GM12878 (cell line): ENCODE results near the gene AGTRAP. TPM values are rescaled to one million over a fixed set of nuclear protein-coding genes. Genes with fewer than 3 reads are reported as not detected.

Experiments
- ATAC-seq: fragments of 200-7000 bp; cut with Tn5 transposase; 3 replicates; pipeline ENCODE4 v1.9.1; 2020; ENCODE audit warnings: mild to moderate bottlenecking, moderate library complexity
- BruUV-seq: library from RNA; stranded (reverse); fragments of 400-500 nt; replicated peaks from 2 replicates; lab custom pipeline; 2021; lab: Mats Ljungman, UMichigan
- CTCF ChIA-PET: fragments of 300-600 bp; sonication (Branson Sonifier 250); formaldehyde crosslinking; extraction: SDS; loops from one replicate; lab custom pipeline; 2021; ENCODE audit warnings: inconsistent platforms; lab: Yijun Ruan, JAX
- POLR2A ChIA-PET: fragments of 350-600 bp; formaldehyde crosslinking; extraction: SDS; loops from one replicate; lab custom pipeline; 2021; ENCODE audit warnings: inconsistent platforms; lab: Charles Lee
- RAD21 ChIA-PET: fragments of 300-600 bp; sonication (Branson Sonifier 250); formaldehyde crosslinking; loops from one replicate; lab custom pipeline; 2023; ENCODE audit warnings: antibody characterized with exemption; ENCODE audit not compliant: unreplicated experiment; lab: Charles Lee
- SMC1A ChIA-PET: fragments of 300-600 bp; sonication (Branson Sonifier 250); formaldehyde crosslinking; loops from one replicate; lab custom pipeline; 2023; ENCODE audit not compliant: unreplicated experiment, uncharacterized antibody; lab: Charles Lee
- DNase-seq: peaks from one replicate; pipeline ENCODE4 v3.0.0-alpha.2; 2011; ENCODE audit warnings: low read depth, low spot score
- FAIRE-seq: peaks from 3 replicates; lab custom pipeline; 2011; peaks lifted over from hg19 to GRCh38; lab: Jason Lieb, UNC
- H2AFZ ChIP-seq: 2 replicates; pipeline ENCODE4 v1.6.0; 2011; ENCODE audit warnings: low read depth, low read length, control low read depth; ENCODE audit not compliant: control insufficient read depth
- H3K27ac ChIP-seq: 2 replicates; pipeline ENCODE4 v1.5.1; 2011; ENCODE audit warnings: control low read depth; ENCODE audit not compliant: control insufficient read depth, insufficient read depth
- H3K27me3 ChIP-seq, 2 experiments: replicated peaks in 1 of 2; 2 replicates each; pipeline versions ENCODE4 v1.6.0 to v1.6.1; 2011; ENCODE audit warnings: low read length in 1 of 2; ENCODE audit not compliant: control insufficient read depth in 2 of 2, insufficient read depth in 2 of 2
- H3K36me3 ChIP-seq, 2 experiments: 2 replicates each; pipeline ENCODE4 v1.5.1; 2011; ENCODE audit warnings: low read length in 1 of 2; ENCODE audit not compliant: control insufficient read depth in 2 of 2, insufficient read depth in 2 of 2
- H3K4me1 ChIP-seq: 2 replicates; pipeline ENCODE4 v1.6.1; 2011; ENCODE audit warnings: mild to moderate bottlenecking, low read length, moderate library complexity, mixed read lengths; ENCODE audit not compliant: control insufficient read depth, insufficient read depth
- H3K4me2 ChIP-seq: 2 replicates; pipeline ENCODE4 v1.6.0; 2011; ENCODE audit warnings: control low read depth; ENCODE audit not compliant: control insufficient read depth, insufficient read depth
- H3K4me3 ChIP-seq: fragments of 200-600 bp; sonication (generic); 2 replicates; pipeline ENCODE4 v1.5.1; 2016
- H3K79me2 ChIP-seq: 2 replicates; pipeline ENCODE4 v1.6.0; 2011; ENCODE audit warnings: low read length; ENCODE audit not compliant: control insufficient read depth, insufficient read depth
- H3K9ac ChIP-seq: 2 replicates; pipeline ENCODE4 v1.8.0; 2011; ENCODE audit warnings: low read length, control low read depth, mixed read lengths; ENCODE audit not compliant: control insufficient read depth, insufficient read depth
- H3K9me3 ChIP-seq: replicated peaks from 3 replicates; pipeline ENCODE4 v1.5.1; 2011; ENCODE audit warnings: mild to moderate bottlenecking, low read length; ENCODE audit not compliant: control insufficient read depth, insufficient read depth
- H4K20me1 ChIP-seq: 2 replicates; pipeline ENCODE4 v1.6.0; 2011; ENCODE audit not compliant: control insufficient read depth, insufficient read depth
- ATF3 ChIP-seq: IDR thresholded peaks from 2 replicates; pipeline ENCODE4 v1.6.1; 2011; ENCODE audit warnings: low read depth, mild to moderate bottlenecking, low read length, moderate library complexity, borderline replicate concordance; ENCODE audit errors: extremely low read depth
- DPF2 ChIP-seq: fragments of 450-650 bp; IDR thresholded peaks from 2 replicates; pipeline ENCODE4 v1.6.1; 2017; ENCODE audit warnings: mild to moderate bottlenecking
- KAT2A ChIP-seq: conservative IDR thresholded peaks from 2 replicates; pipeline ENCODE4 v1.6.1; 2011; ENCODE audit warnings: low read depth, low read length; ENCODE audit not compliant: control insufficient read depth
- KLF5 ChIP-seq: fragments of 450-650 bp; IDR thresholded peaks from 2 replicates; pipeline ENCODE4 v1.6.1; 2014; ENCODE audit warnings: mild to moderate bottlenecking; ENCODE audit not compliant: partially characterized antibody
- PBX3 ChIP-seq: IDR thresholded peaks from 2 replicates; pipeline ENCODE4 v1.6.1; 2011; ENCODE audit warnings: mild to moderate bottlenecking, low read depth, low read length, moderate library complexity; ENCODE audit not compliant: insufficient replicate concordance
- SMC3 ChIP-seq: IDR thresholded peaks from 2 replicates; pipeline ENCODE4 v1.6.1; 2011; ENCODE audit warnings: low read length, improper control_type of control experiment, borderline replicate concordance
- USF1 ChIP-seq: IDR thresholded peaks from 2 replicates; pipeline ENCODE4 v1.6.1; 2011; ENCODE audit warnings: borderline replicate concordance, low read depth, mild to moderate bottlenecking, moderate library complexity, mixed read lengths, low read length; ENCODE audit not compliant: insufficient read depth; ENCODE audit errors: extremely low read length
- ZNF687 ChIP-seq: fragments of 450-650 bp; IDR thresholded peaks from 2 replicates; pipeline ENCODE4 v1.6.1; 2017; ENCODE audit warnings: mild to moderate bottlenecking, moderate library complexity
- ZZZ3 ChIP-seq: IDR thresholded peaks from 2 replicates; pipeline ENCODE4 v1.6.1; 2011; ENCODE audit warnings: low read depth; ENCODE audit not compliant: control insufficient read depth, insufficient read length
- WGBS: methylation state at CpG from one replicate; pipeline ENCODE4 v1.1.6; 2016; ENCODE audit warnings: low lambda C conversion rate; ENCODE audit not compliant: insufficient replicate concordance, insufficient coverage; ENCODE audit errors: missing lambda C conversion rate; 5-methylcytosine and 5-hydroxymethylcytosine counted together
- in situ Hi-C: fragments of 300-500 bp; cut with MboI; formaldehyde crosslinking; loops from 9 replicates; pipeline ENCODE4 v1.14.3; 2018; ENCODE audit warnings: mixed read lengths
- intact Hi-C: fragments of 100-400 bp; cut with micrococcal nuclease; formaldehyde crosslinking; loops from one replicate; pipeline ENCODE4 v1.14.2; 2022; ENCODE audit not compliant: unreplicated experiment
- polyA plus RNA-seq, 11 experiments: library from polyadenylated mRNA; depleted of rRNA in 4 of 11; unstranded in 6 of 11; stranded (reverse) in 5 of 11; fragments of >200 nt; fragmentation: Nextera tagmentation in 4 of 11; fragmentation: Illumina TruSeq in 1 of 11; extraction: Ambion mirVana in 4 of 11; extraction: Trizol in 1 of 11; gene quantifications; 1 replicate in 1 of 11; 2 replicates in 10 of 11; pipeline versions ENCODE4 v1.2.1 to v1.2.3, GENCODE V29; 2011 to 2016; ENCODE audit warnings: inconsistent platforms in 2 of 11, missing spikeins in 2 of 11, low read depth in 1 of 11
- total RNA-seq, 4 experiments: library from RNA; depleted of rRNA in 3 of 4; stranded (reverse); fragments of >200 nt in 3 of 4; fragmentation: Illumina TruSeq in 1 of 4; extraction: Trizol in 1 of 4; gene quantifications; 2 replicates each; pipeline versions ENCODE4 v1.2.1 to v1.2.3, GENCODE V29; 2013 to 2021

Gene AGTRAP
- total and polyA plus RNA-seq, 10 of the 15 experiments (the other 5 are each of a cell fraction or from before 2014, with no cell fraction given): 3.0 to 17.4 (median 10.2) TPM

- BruUV-seq: no TSS peak
- no peak overlapping the region for H3K4me3 ChIP-seq
- intact Hi-C loops (no loop called here), in situ Hi-C loops (no loop called here)
- no peak overlapping the region for H3K9ac ChIP-seq
- no peak for TF ChIP-seq USF1
- no peaks in the 10 kb centered on the region for H4K20me1 ChIP-seq
- no peak for DNase-seq
- SMC1A ChIA-PET: no interaction called here
- no peaks in the 10 kb centered on the region for H3K79me2 ChIP-seq
- no peak overlapping the region for H3K27ac ChIP-seq
- RAD21 ChIA-PET: no interaction called here
- WGBS: 55% methylated on average over 14 of the region's 14 CpGs
- no peaks in the 10 kb centered on the region for H3K36me3 ChIP-seq
- CTCF ChIA-PET: no interaction called here
- H3K4me1 ChIP-seq: no peaks in the 10 kb centered on the region
- no peak for FAIRE-seq
- H3K27me3 ChIP-seq: no peaks in the 10 kb centered on the region; a peak in 1 of 4 replicates
- ATAC-seq: no peak
- no peaks in the 10 kb centered on the region for H3K9me3 ChIP-seq
- no peak overlapping the region for H2AFZ ChIP-seq
- POLR2A ChIA-PET: no interaction called here
- no peak overlapping the region for H3K4me2 ChIP-seq
Measured at GRCh38 chr1:11766429-11766776, 30.5 kb downstream of the AGTRAP start.

- no peak overlapping the region for H3K4me3 ChIP-seq
- no peak overlapping the region for H3K4me2 ChIP-seq
- ChIA-PET POLR2A (no interaction called here), CTCF (interaction anchor here (0.6 kb wide), 1 partner anchor 687 kb away, joined by 3 read pairs; no protein-coding TSS in a partner anchor), RAD21 (no interaction called here), SMC1A (no interaction called here)
- H3K79me2 ChIP-seq: no peaks in the 10 kb centered on the region
- FAIRE-seq: no peak
- H3K36me3 ChIP-seq: no peaks in the 10 kb centered on the region
- DNase-seq: no peak
- H4K20me1 ChIP-seq: no peaks in the 10 kb centered on the region
- no peak overlapping the region for H2AFZ ChIP-seq
- in situ Hi-C loops (no loop called here), intact Hi-C loops (no loop called here)
- H3K4me1 ChIP-seq: 0 out of 2 replicates have a peak, but pooled peaks cover 4% of the 10 kb centered on the region
- no peak overlapping the region for H3K9ac ChIP-seq
- no peaks in the 10 kb centered on the region for H3K27me3 ChIP-seq
- no peak for ATAC-seq
- WGBS: 46% methylated on average over 16 of the region's 16 CpGs
- no TSS peak for BruUV-seq
- H3K27ac ChIP-seq: no peak overlapping the region
- H3K9me3 ChIP-seq: no peaks in the 10 kb centered on the region
- no peak for TF ChIP-seq ZNF687
- TF ChIP-seq PBX3: no peak
- TF ChIP-seq DPF2: no peak
- no peak for TF ChIP-seq SMC3
- no peak for TF ChIP-seq KAT2A
- TF ChIP-seq KLF5: no peak
- TF ChIP-seq ZZZ3: no peak
- TF ChIP-seq ATF3: no peak
Measured at GRCh38 chr1:11767922-11768704, 32.2 kb downstream of the AGTRAP start.
